CD4-positive, alpha-beta memory T cell (primary cell): ENCODE data around the gene YTHDC1. TPM values are rescaled to one million over a fixed set of nuclear protein-coding genes. Genes with fewer than 3 reads are reported as not detected.

Experiments used
- CTCF ChIA-PET: fragments of 350-600 bp; sonication (Branson Sonifier 250); formaldehyde crosslinking; loops from one replicate; lab custom pipeline; 2021; ENCODE audit warnings: inconsistent platforms; ENCODE audit not compliant: partially characterized antibody; lab: Charles Lee
- POLR2A ChIA-PET: fragments of 350-600 bp; sonication (Branson Sonifier 250); formaldehyde crosslinking; loops from one replicate; lab custom pipeline; 2021; ENCODE audit not compliant: partially characterized antibody; lab: Charles Lee
- DNase-seq, 5 donors: peaks; one replicate each; pipeline versions ENCODE4 v3.0.0 to v3.0.0-alpha.2; 2020 to 2022; ENCODE audit warnings: mixed read lengths in 1 of 5
- H3K27ac ChIP-seq: one replicate; pipeline ENCODE4 v1.7.0; 2013; ENCODE audit warnings: low read depth, low read length
- H3K27me3 ChIP-seq: 2 replicates; pipeline ENCODE4 v1.7.0; 2013; ENCODE audit warnings: mild to moderate bottlenecking, low read length, moderate library complexity; ENCODE audit not compliant: insufficient read depth
- H3K36me3 ChIP-seq: 2 replicates; pipeline ENCODE4 v1.7.0; 2013; ENCODE audit warnings: mild to moderate bottlenecking, low read length, moderate library complexity; ENCODE audit not compliant: insufficient read depth
- H3K4me1 ChIP-seq: 2 replicates; pipeline ENCODE4 v1.7.0; 2013; ENCODE audit warnings: mild to moderate bottlenecking, low read length, moderate library complexity; ENCODE audit not compliant: insufficient read depth
- H3K4me3 ChIP-seq, 2 donors: one replicate each; pipeline ENCODE4 v1.7.0; 2013; ENCODE audit warnings: low read length in 2 of 2, mild to moderate bottlenecking in 1 of 2
- H3K9me3 ChIP-seq, 2 donors: one replicate each; pipeline ENCODE4 v1.7.0; 2013; ENCODE audit warnings: low read length in 2 of 2, control low read depth in 1 of 2; ENCODE audit not compliant: control insufficient read depth in 1 of 2
- H3K27ac Mint-ChIP-seq, 7 donors: one replicate each; pipeline ENCODE4 v1.8.0; 2020 to 2021; ENCODE audit warnings: mixed read lengths in 7 of 7, mild to moderate bottlenecking in 6 of 7, inconsistent platforms in 3 of 7, moderate library complexity in 3 of 7
- H3K27me3 Mint-ChIP-seq, 2 donors: one replicate each; pipeline ENCODE4 v1.8.0; 2020 to 2021; ENCODE audit warnings: mixed read lengths in 2 of 2
- H3K36me3 Mint-ChIP-seq, 2 donors: one replicate each; pipeline ENCODE4 v1.8.0; 2020 to 2021; ENCODE audit warnings: mixed read lengths in 2 of 2, inconsistent platforms in 1 of 2, mild to moderate bottlenecking in 1 of 2
- H3K4me1 Mint-ChIP-seq, 4 donors: one replicate each; pipeline ENCODE4 v1.8.0; 2020 to 2021; ENCODE audit warnings: mixed read lengths in 4 of 4, mild to moderate bottlenecking in 1 of 4
- H3K4me3 Mint-ChIP-seq, 8 donors: one replicate each; pipeline ENCODE4 v1.8.0; 2020 to 2021; ENCODE audit warnings: mixed read lengths in 8 of 8, mild to moderate bottlenecking in 7 of 8, moderate library complexity in 6 of 8, inconsistent platforms in 3 of 8
- H3K9me3 Mint-ChIP-seq, 8 donors: one replicate each; pipeline ENCODE4 v1.8.0; 2020 to 2021; ENCODE audit warnings: mixed read lengths in 8 of 8, mild to moderate bottlenecking in 5 of 8, inconsistent platforms in 3 of 8, moderate library complexity in 1 of 8
- intact Hi-C: fragments of 100-400 bp; cut with micrococcal nuclease; formaldehyde crosslinking; loops from one replicate; pipeline ENCODE4 v1.15.1; 2023
- polyA plus RNA-seq, 2 donors: library from polyadenylated mRNA; unstranded; fragments of 300-500 nt; fragmentation: Illumina TruSeq; gene quantifications; one replicate each; pipeline ENCODE4 v1.2.3, GENCODE V29; 2021
- total RNA-seq, 2 experiments: library from RNA; stranded (reverse); gene quantifications; one replicate each; pipeline ENCODE4 v1.2.3, GENCODE V29; 2021

YTHDC1 gene
- total and polyA plus RNA-seq, 4 experiments from 2014 or later: 11.2 to 201 (median 110) TPM

DNA sequence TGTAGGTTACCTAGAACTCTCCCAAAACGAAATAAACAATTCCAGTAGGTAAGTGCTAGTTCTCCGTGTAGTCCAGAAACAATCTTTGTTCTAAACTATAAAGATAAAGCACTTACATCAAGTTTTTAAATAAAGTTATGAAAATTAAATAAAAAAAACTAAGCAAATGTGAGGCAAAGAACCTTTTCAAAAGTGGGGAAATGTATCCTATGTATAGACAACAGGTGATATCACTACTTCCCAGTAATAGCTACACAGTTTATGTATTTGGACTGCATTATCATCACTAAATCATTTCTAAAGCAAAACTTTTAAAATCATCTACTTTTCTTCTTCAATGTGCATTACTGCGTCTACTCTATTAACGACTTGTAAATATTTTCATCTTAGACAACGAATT lies 2.0 kb downstream of the YTHDC1 start:
- ChIA-PET POLR2A (interaction anchor here (1.5 kb wide), 1 partner anchor 11 kb away, joined by 3 read pairs; no protein-coding TSS in a partner anchor), CTCF (interaction anchor here (4.8 kb wide), 1 partner anchor 28 kb away, joined by 23 read pairs; no protein-coding TSS in a partner anchor)
- Histone ChIP-seq H3K36me3 (no peaks in the 10 kb centered on the region), H3K27ac (peak overlapping the region; percentile 96), H3K27me3 (no peaks in the 10 kb centered on the region), H3K4me1 (peaks cover 64% of the 10 kb centered on the region), H3K9me3 (no peaks in the 10 kb centered on the region), H3K4me3 (peak overlapping the region; percentile 79 to 89)
- peak overlapping the region; percentile 96 to 100 (median 98) for H3K4me3 Mint-ChIP-seq
- intact Hi-C loops: no loop called here
- no peaks in the 10 kb centered on the region for H3K9me3 Mint-ChIP-seq
- no peak for DNase-seq
- H3K27ac Mint-ChIP-seq: peak overlapping the region; percentile 99 to 100 (median 100)
- H3K36me3 Mint-ChIP-seq: peaks cover 8 to 33% of the 10 kb centered on the region in 2 donors
- H3K27me3 Mint-ChIP-seq: no peaks in the 10 kb centered on the region
- H3K4me1 Mint-ChIP-seq: peaks cover 39 to 68% (median 47%) of the 10 kb centered on the region in 4 donors

DNA sequence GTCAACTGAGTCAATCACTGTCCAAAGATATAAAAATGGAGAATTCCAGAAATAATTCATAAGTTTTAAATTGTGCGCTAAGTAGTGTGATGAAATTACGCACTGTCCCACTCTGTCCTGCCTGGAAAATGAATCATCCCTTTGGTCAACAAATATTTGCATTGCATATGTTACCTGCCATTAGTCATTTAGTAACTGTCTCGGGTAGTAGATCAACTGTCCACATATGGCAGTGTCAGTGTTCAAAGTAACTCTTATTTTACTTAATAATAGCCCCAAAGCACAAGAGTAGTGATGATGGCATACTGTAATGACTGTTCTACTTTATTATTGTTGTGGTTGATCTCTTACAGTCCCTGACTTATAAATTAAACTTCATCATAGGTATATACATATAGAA lies 3.4 kb downstream of the YTHDC1 start:
- no peak overlapping the region for H3K27ac ChIP-seq

DNA sequence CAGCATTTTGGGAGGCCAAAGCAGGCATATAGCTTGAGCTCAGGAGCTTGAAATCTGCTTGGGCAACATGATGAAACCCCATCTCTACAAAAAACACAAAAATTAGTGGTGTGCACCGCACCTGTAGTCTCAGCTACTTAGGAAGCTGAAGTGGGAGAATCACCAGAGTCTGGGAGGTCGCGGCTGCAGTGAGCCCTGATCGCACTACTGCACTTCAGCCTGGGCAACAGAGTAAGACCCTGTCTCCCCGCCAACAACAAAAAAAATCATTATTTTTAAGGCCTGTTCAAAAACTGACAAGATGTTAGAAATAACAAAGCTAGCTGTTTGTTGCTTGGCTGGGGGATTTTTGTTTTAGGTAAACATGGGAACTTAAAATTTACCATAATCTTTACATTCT lies 5.1 kb downstream of the YTHDC1 start:
- ChIA-PET POLR2A (no interaction called here), CTCF (interaction anchor here (1.0 to 2.2 kb wide), 4 partner anchors 11 to 73 kb away, joined by 3 to 16 read pairs (median 3); no protein-coding TSS in a partner anchor)
- no peak overlapping the region for H3K4me3 ChIP-seq
- H3K27ac ChIP-seq: no peak overlapping the region
- Mint-ChIP-seq H3K36me3 (peaks cover 8 to 35% of the 10 kb centered on the region in 2 donors), H3K9me3 (no peaks in the 10 kb centered on the region), H3K27me3 (no peaks in the 10 kb centered on the region), H3K4me1 (peaks cover 57 to 89% (median 67%) of the 10 kb centered on the region in 4 donors), H3K27ac (peak overlapping the region in 4 of 7 donors; percentile 22 to 86 (median 46)), H3K4me3 (peak overlapping the region in 7 of 8 donors; percentile 5 to 67 (median 56))
- intact Hi-C loops: no loop called here
- H3K36me3 ChIP-seq: no peaks in the 10 kb centered on the region
- H3K9me3 ChIP-seq: no peaks in the 10 kb centered on the region
- H3K27me3 ChIP-seq: no peaks in the 10 kb centered on the region
- no peak for DNase-seq
- peaks cover 87% of the 10 kb centered on the region for H3K4me1 ChIP-seq

More for the DNA sequence above, 3.4 kb downstream of the YTHDC1 start:
- peak overlapping the region in 5 of 7 donors; percentile 20 to 99 (median 37) for H3K27ac Mint-ChIP-seq
- H3K27me3 ChIP-seq: no peaks in the 10 kb centered on the region
- no peaks in the 10 kb centered on the region for H3K9me3 Mint-ChIP-seq
- H3K4me1 Mint-ChIP-seq: peaks cover 46 to 79% (median 57%) of the 10 kb centered on the region in 4 donors
- intact Hi-C loops: no loop called here
- peak overlapping the region in 7 of 8 donors; percentile 63 to 100 (median 98) for H3K4me3 Mint-ChIP-seq
- H3K36me3 ChIP-seq: no peaks in the 10 kb centered on the region
- no peak for DNase-seq
- H3K4me1 ChIP-seq: peaks cover 78% of the 10 kb centered on the region
- no peaks in the 10 kb centered on the region for H3K27me3 Mint-ChIP-seq
- POLR2A ChIA-PET: no interaction called here
- CTCF ChIA-PET: interaction anchor here (4.8 kb wide), 1 partner anchor 29 kb away, joined by 23 read pairs; no protein-coding TSS in a partner anchor
- H3K4me3 ChIP-seq: no peak overlapping the region
- H3K9me3 ChIP-seq: no peaks in the 10 kb centered on the region
- H3K36me3 Mint-ChIP-seq: peaks cover 8 to 38% of the 10 kb centered on the region in 2 donors

DNA sequence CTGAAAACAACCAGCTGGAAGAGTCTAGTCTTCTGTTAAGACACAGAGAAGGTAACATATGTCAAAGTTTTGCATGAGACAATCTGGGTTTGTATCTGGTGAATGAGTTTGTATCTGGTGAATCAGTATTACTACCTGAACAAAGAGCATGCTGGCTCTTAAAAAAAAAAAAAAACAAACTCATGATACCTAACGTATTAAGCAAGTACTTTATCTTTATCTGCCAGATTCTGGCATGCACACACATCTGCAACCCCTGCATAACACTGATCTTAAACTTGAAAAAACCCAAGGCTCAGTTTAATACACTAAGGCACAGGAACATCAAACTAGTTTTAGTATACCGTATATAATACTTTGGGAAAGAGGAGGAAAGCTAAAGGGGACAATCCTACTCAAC lies 5.8 kb downstream of the YTHDC1 start:
- no peaks in the 10 kb centered on the region for H3K9me3 ChIP-seq
- Mint-ChIP-seq H3K4me1 (peaks cover 60 to 92% (median 73%) of the 10 kb centered on the region in 4 donors), H3K27me3 (no peaks in the 10 kb centered on the region), H3K9me3 (no peaks in the 10 kb centered on the region), H3K27ac (peak overlapping the region in 4 of 7 donors; percentile 18 to 86 (median 50)), H3K36me3 (peaks cover 8 to 29% of the 10 kb centered on the region in 2 donors), H3K4me3 (peak overlapping the region in 6 of 8 donors; percentile 42 to 67 (median 55))
- no peak for DNase-seq
- CTCF ChIA-PET: interaction anchor here (1.0 to 2.2 kb wide), 5 partner anchors 10 to 72 kb away, joined by 3 to 16 read pairs (median 3); no protein-coding TSS in a partner anchor
- no peaks in the 10 kb centered on the region for H3K36me3 ChIP-seq
- POLR2A ChIA-PET: no interaction called here
- H3K27ac ChIP-seq: no peak overlapping the region
- H3K27me3 ChIP-seq: no peaks in the 10 kb centered on the region
- H3K4me1 ChIP-seq: peaks cover 95% of the 10 kb centered on the region
- intact Hi-C loops: no loop called here
- no peak overlapping the region for H3K4me3 ChIP-seq

DNA sequence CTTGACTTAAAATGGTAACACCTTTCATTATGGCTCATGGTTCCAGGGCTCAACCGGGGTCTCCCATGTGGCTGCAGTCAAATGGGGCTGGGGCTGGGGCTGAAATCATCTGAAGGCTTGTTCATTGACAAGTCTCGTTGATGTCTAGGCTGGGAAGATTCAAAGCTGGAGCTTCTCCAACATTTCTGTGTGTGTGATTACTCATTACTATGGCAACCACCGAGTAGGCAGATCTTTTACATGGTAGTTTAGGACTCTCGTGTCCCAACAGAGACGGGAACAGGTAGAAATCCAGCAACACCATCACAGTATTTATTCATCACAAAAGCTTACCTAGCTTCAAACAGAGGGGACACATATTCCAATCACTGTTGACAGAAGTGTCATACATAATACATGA lies 7.8 kb downstream of the YTHDC1 start:
- peak overlapping the region in 7 of 8 donors; percentile 28 to 79 (median 63) for H3K4me3 Mint-ChIP-seq
- Histone ChIP-seq H3K27ac (no peak overlapping the region), H3K27me3 (no peaks in the 10 kb centered on the region)

DNA sequence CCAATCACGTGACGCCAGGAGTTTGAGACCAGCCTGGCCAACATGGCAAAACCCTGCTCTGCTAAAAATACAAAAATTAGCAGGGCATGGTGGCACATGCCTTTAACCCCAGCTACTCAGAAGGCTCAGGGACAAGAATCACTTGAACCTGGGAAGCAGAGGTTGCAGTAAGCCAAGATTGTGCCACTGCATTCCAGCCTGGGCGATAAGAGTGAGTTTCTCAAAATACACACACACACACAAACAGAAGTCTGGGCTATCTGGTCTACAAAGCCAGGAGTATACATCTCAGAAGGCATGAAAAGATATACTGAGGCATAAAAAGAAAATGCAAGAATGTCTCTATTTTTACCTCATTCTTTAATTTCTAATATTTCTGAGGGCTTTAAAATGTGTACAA lies 11.3 kb downstream of the YTHDC1 start:
- no peaks in the 10 kb centered on the region for H3K9me3 ChIP-seq
- H3K27ac ChIP-seq: no peak overlapping the region
- Mint-ChIP-seq H3K9me3 (no peaks in the 10 kb centered on the region), H3K4me3 (no peak overlapping the region), H3K36me3 (peaks cover 30 to 44% of the 10 kb centered on the region in 2 donors), H3K4me1 (peaks cover 32 to 67% (median 46%) of the 10 kb centered on the region in 4 donors), H3K27ac (peak overlapping the region in 2 of 7 donors; percentile 55 to 72), H3K27me3 (no peaks in the 10 kb centered on the region)
- H3K27me3 ChIP-seq: no peaks in the 10 kb centered on the region
- no peak for DNase-seq
- peaks cover 30% of the 10 kb centered on the region for H3K36me3 ChIP-seq
- H3K4me3 ChIP-seq: no peak overlapping the region
- intact Hi-C loops: loop anchor here (5.0 kb wide), 1 partner anchor 39 kb away; no protein-coding TSS in a partner anchor
- CTCF ChIA-PET: interaction anchor here (1.3 kb wide), 1 partner anchor 37 kb away, joined by 4 read pairs; no protein-coding TSS in a partner anchor
- POLR2A ChIA-PET: no interaction called here
- peaks cover 54% of the 10 kb centered on the region for H3K4me1 ChIP-seq

More for the DNA sequence above, 7.8 kb downstream of the YTHDC1 start:
- ChIA-PET POLR2A (no interaction called here), CTCF (interaction anchor here (0.8 to 1.3 kb wide), 3 partner anchors 25 to 595 kb away, joined by 3 to 5 read pairs (median 3); no protein-coding TSS in a partner anchor)
- H3K9me3 Mint-ChIP-seq: no peaks in the 10 kb centered on the region
- H3K27me3 Mint-ChIP-seq: no peaks in the 10 kb centered on the region
- DNase-seq: no peak
- peaks cover 83% of the 10 kb centered on the region for H3K4me1 ChIP-seq
- H3K36me3 Mint-ChIP-seq: peaks cover 18 to 30% of the 10 kb centered on the region in 2 donors
- no peaks in the 10 kb centered on the region for H3K9me3 ChIP-seq
- no peak overlapping the region for H3K4me3 ChIP-seq
- H3K27ac Mint-ChIP-seq: peak overlapping the region in 5 of 7 donors; percentile 14 to 86 (median 50)
- H3K36me3 ChIP-seq: peaks cover 6% of the 10 kb centered on the region
- peaks cover 57 to 85% (median 68%) of the 10 kb centered on the region in 4 donors for H3K4me1 Mint-ChIP-seq
- intact Hi-C loops: no loop called here

DNA sequence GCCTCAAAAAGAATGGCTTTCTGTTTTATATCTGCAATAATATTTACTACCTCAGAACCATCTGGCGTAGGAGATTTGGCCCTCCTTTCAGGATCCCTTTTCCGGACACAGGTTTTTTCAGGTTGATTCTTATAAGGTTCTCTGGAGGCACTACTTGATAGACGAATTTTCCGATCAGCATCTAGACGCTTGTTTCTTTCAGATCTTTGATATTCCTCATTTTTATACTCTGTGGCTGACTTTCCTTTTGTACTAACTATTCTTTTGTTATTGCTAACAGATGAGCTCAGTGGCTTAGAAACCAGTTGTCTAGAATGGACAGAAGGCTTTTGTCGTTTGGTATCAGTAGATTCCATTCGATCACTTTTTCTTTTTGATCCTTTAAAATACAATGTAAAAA lies 12.4 kb downstream of the YTHDC1 start:
- peak overlapping the region in 4 of 7 donors; percentile 31 to 74 (median 52) for H3K27ac Mint-ChIP-seq
- peaks cover 39 to 55% of the 10 kb centered on the region in 2 donors for H3K36me3 Mint-ChIP-seq

More for the DNA sequence above, 12.4 kb downstream of the YTHDC1 start:
- Mint-ChIP-seq H3K4me3 (peak overlapping the region in 1 of 8 donors; percentile 0), H3K27me3 (no peaks in the 10 kb centered on the region), H3K4me1 (peaks cover 32 to 64% (median 46%) of the 10 kb centered on the region in 4 donors), H3K9me3 (no peaks in the 10 kb centered on the region)
- Histone ChIP-seq H3K27me3 (no peaks in the 10 kb centered on the region), H3K9me3 (no peaks in the 10 kb centered on the region), H3K4me1 (peaks cover 45% of the 10 kb centered on the region), H3K4me3 (no peak overlapping the region), H3K36me3 (peaks cover 41% of the 10 kb centered on the region), H3K27ac (no peak overlapping the region)
- ChIA-PET CTCF (interaction anchor here (1.3 kb wide), 1 partner anchor 38 kb away, joined by 4 read pairs; no protein-coding TSS in a partner anchor), POLR2A (no interaction called here)
- intact Hi-C loops: loop anchor here (5.0 kb wide), 1 partner anchor 40 kb away; no protein-coding TSS in a partner anchor
- no peak for DNase-seq
